ENCODE results near the gene ALPL.

ALPL gene

GRCh38 chr1:21610989-21611785 lies 102.0 kb downstream of the ALPL start:
- DNase-seq: no peak
- Histone ChIP-seq H3K4me3 (ENCODE audit: low read depth, low read length) (no peak overlapping the region), H3K27ac (no peak overlapping the region), H3K36me3 (peaks cover 16% of the 10 kb centered on the region), H3K27me3 (ENCODE audit: insufficient read depth, low read depth, severe bottlenecking) (no peaks in the 10 kb centered on the region), H3K9me3 (ENCODE audit: severe bottlenecking) (no peaks in the 10 kb centered on the region)
- no peak for TF ChIP-seq CTCF (IDR thresholded peaks at IDR 0.05; ENCODE audit: low read depth, low read length)

- no peak overlapping the region for H3K27ac ChIP-seq
- no peak overlapping the region for H3K4me3 ChIP-seq (ENCODE audit: low read depth, low read length)
- H3K9me3 ChIP-seq (ENCODE audit: severe bottlenecking): no peaks in the 10 kb centered on the region
- no peak for TF ChIP-seq CTCF (IDR thresholded peaks at IDR 0.05; ENCODE audit: low read depth, low read length)
- no peaks in the 10 kb centered on the region for H3K27me3 ChIP-seq (ENCODE audit: insufficient read depth, low read depth, severe bottlenecking)
- H3K36me3 ChIP-seq: peaks cover 16% of the 10 kb centered on the region
- no peak for DNase-seq
Measured at GRCh38 chr1:21612057-21612456, 102.8 kb downstream of the ALPL start.

- no peaks in the 10 kb centered on the region for H3K27me3 ChIP-seq (ENCODE audit: insufficient read depth, low read depth, severe bottlenecking)
- no peak for DNase-seq
- H3K9me3 ChIP-seq (ENCODE audit: severe bottlenecking): no peaks in the 10 kb centered on the region
- no peak overlapping the region for H3K27ac ChIP-seq
- H3K4me3 ChIP-seq (ENCODE audit: low read depth, low read length): no peak overlapping the region
- TF ChIP-seq CTCF (IDR thresholded peaks at IDR 0.05; ENCODE audit: low read depth, low read length): no peak
- peaks cover 16% of the 10 kb centered on the region for H3K36me3 ChIP-seq
Measured at GRCh38 chr1:21613072-21613867, 104.0 kb downstream of the ALPL start.

- Histone ChIP-seq H3K27ac (no peak overlapping the region), H3K36me3 (peaks cover 16% of the 10 kb centered on the region), H3K27me3 (ENCODE audit: insufficient read depth, low read depth, severe bottlenecking) (no peaks in the 10 kb centered on the region), H3K4me3 (ENCODE audit: low read depth, low read length) (no peak overlapping the region), H3K9me3 (ENCODE audit: severe bottlenecking) (no peaks in the 10 kb centered on the region)
- DNase-seq: no peak
- no peak for TF ChIP-seq CTCF (IDR thresholded peaks at IDR 0.05; ENCODE audit: low read depth, low read length)
Measured at GRCh38 chr1:21614419-21615115, 105.3 kb downstream of the ALPL start.

- Histone ChIP-seq H3K27me3 (ENCODE audit: insufficient read depth, low read depth, severe bottlenecking) (no peaks in the 10 kb centered on the region), H3K27ac (no peak overlapping the region), H3K36me3 (peaks cover 16% of the 10 kb centered on the region), H3K4me3 (ENCODE audit: low read depth, low read length) (no peak overlapping the region), H3K9me3 (ENCODE audit: severe bottlenecking) (no peaks in the 10 kb centered on the region)
- DNase-seq: no peak
- no peak for TF ChIP-seq CTCF (IDR thresholded peaks at IDR 0.05; ENCODE audit: low read depth, low read length)
Measured at GRCh38 chr1:21616372-21616771, 107.1 kb downstream of the ALPL start.
